ENCODE data around the gene PAQR4.
A peak's percentile ranks its signal among the peaks of the same experiment; 100 is the strongest.

PAQR4 gene

DNA sequence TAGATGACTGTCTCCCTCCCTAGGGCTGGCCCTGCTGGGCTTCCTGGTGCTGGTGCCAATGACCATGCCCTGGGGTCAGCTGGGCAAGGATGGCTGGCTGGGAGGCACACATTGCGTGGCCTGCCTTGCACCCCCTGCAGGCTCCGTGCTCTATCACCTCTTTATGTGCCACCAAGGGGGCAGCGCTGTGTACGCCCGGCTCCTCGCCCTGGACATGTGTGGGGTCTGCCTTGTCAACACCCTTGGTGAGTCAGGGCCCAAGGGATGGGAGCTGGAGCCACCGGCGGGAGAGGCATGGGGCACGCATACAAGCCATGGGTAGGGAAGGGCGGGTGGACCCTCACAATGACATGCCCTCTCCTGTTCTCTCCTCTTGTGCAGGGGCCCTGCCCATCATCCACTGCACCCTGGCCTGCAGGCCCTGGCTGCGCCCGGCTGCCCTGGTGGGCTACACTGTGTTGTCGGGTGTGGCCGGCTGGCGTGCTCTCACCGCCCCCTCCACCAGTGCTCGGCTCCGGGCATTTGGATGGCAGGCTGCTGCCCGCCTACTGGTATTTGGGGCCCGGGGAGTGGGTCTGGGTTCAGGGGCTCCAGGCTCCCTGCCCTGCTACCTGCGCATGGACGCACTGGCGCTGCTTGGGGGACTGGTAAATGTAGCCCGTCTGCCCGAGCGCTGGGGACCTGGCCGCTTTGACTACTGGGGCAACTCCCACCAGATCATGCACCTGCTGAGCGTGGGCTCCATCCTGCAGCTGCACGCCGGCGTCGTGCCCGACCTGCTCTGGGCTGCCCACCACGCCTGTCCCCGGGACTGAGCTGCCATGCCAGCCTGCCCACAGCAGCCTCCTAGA, 2.2 kb downstream of the PAQR4 start:
- H3K27me3 ChIP-seq (ENCODE audit: insufficient read depth, poor library complexity, severe bottlenecking), result no peaks in the 10 kb centered on the region
- TF ChIP-seq, protein P1, sequence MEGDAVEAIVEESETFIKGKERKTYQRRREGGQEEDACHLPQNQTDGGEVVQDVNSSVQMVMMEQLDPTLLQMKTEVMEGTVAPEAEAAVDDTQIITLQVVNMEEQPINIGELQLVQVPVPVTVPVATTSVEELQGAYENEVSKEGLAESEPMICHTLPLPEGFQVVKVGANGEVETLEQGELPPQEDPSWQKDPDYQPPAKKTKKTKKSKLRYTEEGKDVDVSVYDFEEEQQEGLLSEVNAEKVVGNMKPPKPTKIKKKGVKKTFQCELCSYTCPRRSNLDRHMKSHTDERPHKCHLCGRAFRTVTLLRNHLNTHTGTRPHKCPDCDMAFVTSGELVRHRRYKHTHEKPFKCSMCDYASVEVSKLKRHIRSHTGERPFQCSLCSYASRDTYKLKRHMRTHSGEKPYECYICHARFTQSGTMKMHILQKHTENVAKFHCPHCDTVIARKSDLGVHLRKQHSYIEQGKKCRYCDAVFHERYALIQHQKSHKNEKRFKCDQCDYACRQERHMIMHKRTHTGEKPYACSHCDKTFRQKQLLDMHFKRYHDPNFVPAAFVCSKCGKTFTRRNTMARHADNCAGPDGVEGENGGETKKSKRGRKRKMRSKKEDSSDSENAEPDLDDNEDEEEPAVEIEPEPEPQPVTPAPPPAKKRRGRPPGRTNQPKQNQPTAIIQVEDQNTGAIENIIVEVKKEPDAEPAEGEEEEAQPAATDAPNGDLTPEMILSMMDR (IDR thresholded peaks at IDR 0.05; ENCODE audit: poor library complexity, severe bottlenecking), result no peak
- ATAC-seq (ENCODE audit: low read depth), result no peak
- no peak for DNase-seq (ENCODE audit: low spot score)
- H3K27ac ChIP-seq (ENCODE audit: poor library complexity, severe bottlenecking), result peak overlapping the region; percentile 78
- no peaks in the 10 kb centered on the region for H3K4me1 ChIP-seq (ENCODE audit: insufficient read depth, poor library complexity, severe bottlenecking)
- H3K4me3 ChIP-seq (ENCODE audit: severe bottlenecking), result no peak overlapping the region
- H3K9me3 ChIP-seq (ENCODE audit: severe bottlenecking), result no peaks in the 10 kb centered on the region
- peaks cover 47% of the 10 kb centered on the region for H3K36me3 ChIP-seq (ENCODE audit: low read depth)

DNA sequence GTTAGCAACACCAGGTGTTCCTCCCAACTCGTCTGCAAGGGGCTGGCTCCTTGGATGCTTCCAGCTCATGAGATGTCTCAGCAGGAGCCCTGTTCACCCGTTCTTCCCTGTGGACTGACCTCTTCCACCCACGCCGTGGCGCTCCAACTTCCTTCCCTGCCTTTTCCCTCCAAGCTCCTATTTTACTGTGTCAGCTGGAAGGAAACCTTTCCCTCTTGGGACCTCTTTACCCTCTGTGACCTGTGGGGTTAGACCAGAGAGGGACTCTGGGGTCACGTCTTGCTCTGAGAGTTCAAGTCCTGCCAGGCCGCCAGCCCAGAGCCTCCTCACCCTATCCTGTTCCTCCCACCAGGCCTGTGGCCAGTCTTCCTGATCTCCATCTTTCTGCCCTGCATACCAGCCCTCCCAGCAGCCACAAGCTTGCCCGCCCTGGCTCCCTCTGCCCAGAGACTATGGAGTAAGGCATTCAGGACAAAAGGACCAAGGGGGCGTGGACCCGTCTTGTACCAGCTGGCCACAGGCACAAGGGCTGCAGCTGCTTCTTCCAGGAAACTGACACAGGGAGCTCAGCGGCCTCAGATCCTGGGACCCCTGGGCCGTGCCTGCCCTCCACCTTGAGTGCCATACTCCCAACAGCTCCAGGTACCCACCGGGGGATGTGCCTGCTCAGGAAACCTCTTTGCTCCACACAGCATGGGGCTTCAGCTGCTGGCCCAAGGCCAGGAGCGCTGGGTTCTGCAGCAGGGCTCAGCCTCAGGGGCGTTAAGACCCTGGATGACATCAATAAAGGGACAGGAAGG, 3.0 kb downstream of the PAQR4 start:
- Histone ChIP-seq H3K36me3 (ENCODE audit: low read depth) (peaks cover 54% of the 10 kb centered on the region), H3K9me3 (ENCODE audit: severe bottlenecking) (no peaks in the 10 kb centered on the region), H3K4me1 (ENCODE audit: insufficient read depth, poor library complexity, severe bottlenecking) (no peaks in the 10 kb centered on the region), H3K27me3 (ENCODE audit: insufficient read depth, poor library complexity, severe bottlenecking) (no peaks in the 10 kb centered on the region), H3K4me3 (ENCODE audit: severe bottlenecking) (no peak overlapping the region), H3K27ac (ENCODE audit: poor library complexity, severe bottlenecking) (peak overlapping the region; percentile 8)
- TF ChIP-seq, protein P1 (IDR thresholded peaks at IDR 0.05; ENCODE audit: poor library complexity, severe bottlenecking), result no peak
- no peak for ATAC-seq (ENCODE audit: low read depth)
- no peak for DNase-seq (ENCODE audit: low spot score)

DNA sequence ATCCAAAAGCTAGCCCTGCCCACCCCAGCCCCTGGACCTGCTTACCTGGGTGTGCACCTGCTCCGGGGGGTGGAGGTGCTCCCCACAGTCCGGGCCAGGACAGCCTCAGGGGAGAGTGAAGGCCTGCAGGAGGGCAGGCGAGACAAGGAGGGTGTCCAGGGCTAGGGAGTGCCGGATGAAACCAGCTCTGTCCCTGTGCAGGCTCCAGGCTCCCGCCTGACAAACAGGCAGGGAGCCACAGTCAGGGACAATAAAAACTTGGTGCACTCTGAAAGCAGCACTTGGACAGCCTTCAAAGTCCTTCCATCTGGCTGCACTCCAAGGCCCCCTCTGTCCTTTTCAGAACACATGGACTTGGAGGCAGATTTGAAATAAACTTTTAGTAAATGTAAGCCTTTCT, 3.9 kb downstream of the PAQR4 start:
- DNase-seq (ENCODE audit: low spot score) (no peak), ATAC-seq (ENCODE audit: low read depth) (no peak)
- Histone ChIP-seq H3K4me3 (ENCODE audit: severe bottlenecking) (no peak overlapping the region), H3K27ac (ENCODE audit: poor library complexity, severe bottlenecking) (peak overlapping the region; percentile 8), H3K36me3 (ENCODE audit: low read depth) (peaks cover 63% of the 10 kb centered on the region), H3K27me3 (ENCODE audit: insufficient read depth, poor library complexity, severe bottlenecking) (no peaks in the 10 kb centered on the region), H3K4me1 (ENCODE audit: insufficient read depth, poor library complexity, severe bottlenecking) (no peaks in the 10 kb centered on the region), H3K9me3 (ENCODE audit: severe bottlenecking) (no peaks in the 10 kb centered on the region)
- TF ChIP-seq, protein P1 (IDR thresholded peaks at IDR 0.05; ENCODE audit: poor library complexity, severe bottlenecking), result no peak

DNA sequence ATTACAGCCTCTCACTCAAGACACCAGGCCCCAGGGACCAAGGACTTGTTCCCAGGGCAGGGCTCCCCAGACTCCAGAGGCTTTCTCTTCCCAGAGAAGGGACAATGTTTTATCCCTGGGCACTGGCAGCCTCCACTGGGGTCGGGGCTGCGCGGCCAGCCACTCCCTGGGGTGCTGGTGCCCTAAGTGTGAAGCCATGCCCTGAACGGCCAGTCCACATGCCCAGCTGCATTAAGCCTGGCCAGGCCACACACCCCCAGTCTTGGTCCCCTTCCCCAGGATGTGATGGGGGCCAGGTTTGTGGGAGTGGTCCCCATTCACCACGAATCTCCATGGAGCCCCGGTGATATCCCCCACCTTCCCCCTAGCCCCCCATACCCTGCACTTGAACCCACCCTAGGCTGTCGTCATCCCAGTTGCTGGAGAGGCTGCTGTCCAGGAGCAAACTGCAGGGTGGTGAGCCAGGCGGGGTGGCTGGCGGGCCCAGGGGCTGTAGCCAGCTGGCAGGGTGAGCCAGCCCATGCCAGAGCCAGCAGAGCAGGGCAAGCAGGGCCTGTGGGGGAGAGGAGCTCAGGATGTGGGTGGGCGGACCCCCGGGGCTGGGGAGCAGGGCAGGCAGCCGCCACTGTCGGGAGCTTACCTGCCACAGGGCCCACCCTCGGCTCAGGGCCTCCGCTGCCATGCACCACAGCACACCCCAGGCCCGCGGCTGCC, 4.6 kb downstream of the PAQR4 start:
- DNase-seq (ENCODE audit: low spot score), result no peak

More for the DNA sequence above, 4.6 kb downstream of the PAQR4 start:
- Histone ChIP-seq H3K4me3 (ENCODE audit: severe bottlenecking) (no peak overlapping the region), H3K4me1 (ENCODE audit: insufficient read depth, poor library complexity, severe bottlenecking) (peaks cover 3% of the 10 kb centered on the region), H3K27me3 (ENCODE audit: insufficient read depth, poor library complexity, severe bottlenecking) (no peaks in the 10 kb centered on the region), H3K27ac (ENCODE audit: poor library complexity, severe bottlenecking) (peak overlapping the region; percentile 8), H3K9me3 (ENCODE audit: severe bottlenecking) (no peaks in the 10 kb centered on the region), H3K36me3 (ENCODE audit: low read depth) (peaks cover 70% of the 10 kb centered on the region)
- TF ChIP-seq, protein P1 (IDR thresholded peaks at IDR 0.05; ENCODE audit: poor library complexity, severe bottlenecking), result no peak
- no peak for ATAC-seq (ENCODE audit: low read depth)
